ENCODE results near the gene AGBL4. TPM values are rescaled to one million over a fixed set of nuclear protein-coding genes. Genes with fewer than 3 reads are reported as not detected.

Gene AGBL4
- total RNA-seq, 6 experiments from 2014 or later, result not detected

- Mint-ChIP-seq H3K4me3 (no peak overlapping the region), H3K27ac (no peak overlapping the region), H3K27me3 (ENCODE audit: insufficient read depth) (no peaks in the 10 kb centered on the region), H3K36me3 (ENCODE audit: low read depth) (no peaks in the 10 kb centered on the region), H3K9me3 (peaks cover 41% of the 10 kb centered on the region), H3K4me1 (ENCODE audit: low read depth) (no peaks in the 10 kb centered on the region)
- peak; percentile 78 for TF ChIP-seq CTCF (IDR thresholded peaks at IDR 0.05)
- DNase-seq, result no peak
These were observed 1326.6 kb downstream of the AGBL4 start for GRCh38 chr1:48697066-48697707.

GRCh38 chr1:48695161-48695560, 1328.6 kb downstream of the AGBL4 start:
- DNase-seq, result no peak
- TF ChIP-seq CTCF (IDR thresholded peaks at IDR 0.05), result no peak
- Mint-ChIP-seq H3K9me3 (peaks cover 36% of the 10 kb centered on the region), H3K27me3 (ENCODE audit: insufficient read depth) (0 out of 2 replicates have a peak, but pooled peaks cover under 1% of the 10 kb centered on the region), H3K4me1 (ENCODE audit: low read depth) (no peaks in the 10 kb centered on the region), H3K4me3 (no peak overlapping the region), H3K36me3 (ENCODE audit: low read depth) (no peaks in the 10 kb centered on the region), H3K27ac (no peak overlapping the region)

- no peak for TF ChIP-seq CTCF (IDR thresholded peaks at IDR 0.05)
- Mint-ChIP-seq H3K4me1 (ENCODE audit: low read depth) (no peaks in the 10 kb centered on the region), H3K36me3 (ENCODE audit: low read depth) (no peaks in the 10 kb centered on the region), H3K27me3 (ENCODE audit: insufficient read depth) (peaks cover 5% of the 10 kb centered on the region; the same call in 1 of the 2 replicates), H3K4me3 (no peak overlapping the region), H3K9me3 (peaks cover 30% of the 10 kb centered on the region), H3K27ac (no peak overlapping the region)
- DNase-seq, result no peak
These were observed 1330.0 kb downstream of the AGBL4 start for GRCh38 chr1:48693674-48694320.

DNA sequence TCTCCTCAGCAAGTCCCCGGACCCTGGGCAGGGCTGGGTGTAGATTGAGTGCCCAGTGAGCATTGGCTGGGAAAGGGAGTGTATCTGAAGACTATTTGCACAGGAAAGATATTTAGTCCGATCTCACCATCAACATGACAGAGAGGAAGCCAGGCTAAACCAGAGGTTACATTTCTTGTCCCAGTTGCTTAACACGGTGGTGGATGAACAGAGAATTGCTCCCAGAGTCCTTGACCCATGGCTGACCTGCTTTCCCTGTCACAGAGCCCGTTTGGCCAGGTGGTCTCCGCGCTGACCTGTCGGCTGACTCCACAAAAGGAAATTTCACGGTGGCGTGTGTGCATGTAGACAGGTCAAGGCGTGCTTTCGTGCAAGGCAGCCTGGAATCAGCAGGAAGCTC, 1330.6 kb downstream of the AGBL4 start:
- TF ChIP-seq CTCF (IDR thresholded peaks at IDR 0.05), result no peak
- H3K27me3 Mint-ChIP-seq (ENCODE audit: insufficient read depth), result peaks cover 5% of the 10 kb centered on the region; the same call in 1 of the 2 replicates
- H3K27ac Mint-ChIP-seq, result no peak overlapping the region
- no peak overlapping the region for H3K4me3 Mint-ChIP-seq
- H3K9me3 Mint-ChIP-seq, result peaks cover 31% of the 10 kb centered on the region
- H3K4me1 Mint-ChIP-seq (ENCODE audit: low read depth), result no peaks in the 10 kb centered on the region
- H3K36me3 Mint-ChIP-seq (ENCODE audit: low read depth), result no peaks in the 10 kb centered on the region
- no peak for DNase-seq

DNA sequence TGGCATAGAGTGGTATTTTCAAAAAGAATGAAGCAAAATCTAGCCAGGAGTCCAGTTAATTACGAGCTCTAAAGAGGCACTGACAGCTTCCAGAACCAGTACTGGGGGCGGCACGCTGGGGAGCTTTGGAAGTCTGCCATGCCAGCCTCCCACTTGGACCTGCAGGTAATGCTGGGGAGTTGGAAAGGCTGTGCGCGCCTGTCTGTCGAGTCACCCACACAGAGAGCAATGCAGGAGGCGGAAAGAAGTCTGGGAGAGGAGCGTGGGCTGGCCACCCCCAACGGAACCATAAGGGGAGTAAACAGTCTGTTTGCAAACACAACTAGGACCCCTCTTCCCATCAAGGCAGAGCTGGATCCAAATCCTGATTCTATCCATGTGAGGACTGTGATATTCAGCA, 1331.5 kb downstream of the AGBL4 start:
- no peak for TF ChIP-seq CTCF (IDR thresholded peaks at IDR 0.05)
- Mint-ChIP-seq H3K4me1 (ENCODE audit: low read depth) (no peaks in the 10 kb centered on the region), H3K4me3 (no peak overlapping the region), H3K9me3 (peaks cover 31% of the 10 kb centered on the region), H3K36me3 (ENCODE audit: low read depth) (no peaks in the 10 kb centered on the region), H3K27me3 (ENCODE audit: insufficient read depth) (peaks cover 5% of the 10 kb centered on the region; the same call in 1 of the 2 replicates), H3K27ac (no peak overlapping the region)
- DNase-seq, result no peak
